Right lobe of liver (tissue), 4 donors: ENCODE results near the gene USP47.

Experiments
- CTCF ChIP-seq, 4 donors: fragments of 200-600 bp in 3 of 4; fragments of 450-650 bp in 1 of 4; IDR thresholded peaks; one replicate each; pipeline versions ENCODE4 v1.5.1 to v1.8.0; 2016 to 2022; ENCODE audit warnings: antibody characterized with exemption in 4 of 4, mild to moderate bottlenecking in 2 of 4
- POLR2A ChIP-seq: fragments of 450-650 bp; IDR thresholded peaks from one replicate; pipeline ENCODE4 v1.6.1; 2017; ENCODE audit warnings: antibody characterized with exemption, mild to moderate bottlenecking
- donor health status: DM: no; HTN: no; CAD: no.
- donor health status: DM: no; HTN: no; CAD: no.
- donor health status: DM: no; HTN: yes; CAD: no.

- TF ChIP-seq CTCF (IDR thresholded peaks at IDR 0.05) = no peak
- no peak for TF ChIP-seq POLR2A
Observed at GRCh38 chr11:11816511-11817314, 25.1 kb upstream of the USP47 start.
